Brain microvascular endothelial cell (primary cell): ENCODE data around the gene LIN28A.

Experiments
- DNase-seq: peaks from one replicate; pipeline ENCODE4 v3.0.0-alpha.2; 2020
- H3K27ac ChIP-seq: fragments of 250-450 bp; sonication (Bioruptor Pico); 2 replicates; pipeline ENCODE4 v1.5.1; 2020; ENCODE audit warnings: mild to moderate bottlenecking, moderate library complexity
- H3K27me3 ChIP-seq: fragments of 250-450 bp; sonication (Bioruptor Pico); replicated peaks from 2 replicates; pipeline ENCODE4 v1.5.1; 2020; ENCODE audit warnings: mild to moderate bottlenecking
- H3K36me3 ChIP-seq: fragments of 250-450 bp; sonication (Bioruptor Pico); replicated peaks from 2 replicates; pipeline ENCODE4 v1.5.1; 2020; ENCODE audit warnings: mild to moderate bottlenecking
- H3K4me3 ChIP-seq: 2 replicates; pipeline ENCODE4 v1.5.1; 2011; ENCODE audit warnings: low read depth, mild to moderate bottlenecking, control low read depth, low read length, moderate library complexity
- in situ Hi-C: cut with HindIII; loops from 2 replicates; pipeline ENCODE4 v1.10.0; 2017; ENCODE audit warnings: low sequenced_read_pairs, low pct_ligation_motif_present
- TF ChIP-seq, protein P1 (sequence below): IDR thresholded peaks from 2 replicates; pipeline ENCODE4 v1.5.1; 2011; ENCODE audit warnings: low read depth, mild to moderate bottlenecking, moderate library complexity, low read length, control low read depth, inconsistent platforms; ENCODE audit errors: missing control alignments

Gene LIN28A

GRCh38 chr1:26431979-26432695 is 21.5 kb downstream of the LIN28A start, which contains the start of gene DHDDS:
Gene DHDDS, plus strand, starts transcription at chr1:26432321. Its CDS starts 625 bp downstream, at chr1:26432946.
- in situ Hi-C loops, result no loop called here
- Histone ChIP-seq H3K27ac (peak within 1 kb of the TSS; percentile 69), H3K4me3 (peak within 1 kb of the TSS; percentile 96), H3K27me3 (no peaks in the 10 kb centered on the region), H3K36me3 (peaks cover 17% of the 10 kb centered on the region)
- TF ChIP-seq, protein P1, sequence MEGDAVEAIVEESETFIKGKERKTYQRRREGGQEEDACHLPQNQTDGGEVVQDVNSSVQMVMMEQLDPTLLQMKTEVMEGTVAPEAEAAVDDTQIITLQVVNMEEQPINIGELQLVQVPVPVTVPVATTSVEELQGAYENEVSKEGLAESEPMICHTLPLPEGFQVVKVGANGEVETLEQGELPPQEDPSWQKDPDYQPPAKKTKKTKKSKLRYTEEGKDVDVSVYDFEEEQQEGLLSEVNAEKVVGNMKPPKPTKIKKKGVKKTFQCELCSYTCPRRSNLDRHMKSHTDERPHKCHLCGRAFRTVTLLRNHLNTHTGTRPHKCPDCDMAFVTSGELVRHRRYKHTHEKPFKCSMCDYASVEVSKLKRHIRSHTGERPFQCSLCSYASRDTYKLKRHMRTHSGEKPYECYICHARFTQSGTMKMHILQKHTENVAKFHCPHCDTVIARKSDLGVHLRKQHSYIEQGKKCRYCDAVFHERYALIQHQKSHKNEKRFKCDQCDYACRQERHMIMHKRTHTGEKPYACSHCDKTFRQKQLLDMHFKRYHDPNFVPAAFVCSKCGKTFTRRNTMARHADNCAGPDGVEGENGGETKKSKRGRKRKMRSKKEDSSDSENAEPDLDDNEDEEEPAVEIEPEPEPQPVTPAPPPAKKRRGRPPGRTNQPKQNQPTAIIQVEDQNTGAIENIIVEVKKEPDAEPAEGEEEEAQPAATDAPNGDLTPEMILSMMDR, result no peak
- DNase-seq, result peak; percentile 96

- peaks cover 21% of the 10 kb centered on the region for H3K36me3 ChIP-seq
- TF ChIP-seq, protein P1, result no peak
- DNase-seq, result no peak
- H3K27me3 ChIP-seq, result no peaks in the 10 kb centered on the region
- H3K27ac ChIP-seq, result peak overlapping the region; percentile 69
- in situ Hi-C loops, result no loop called here
- peak overlapping the region; percentile 96 for H3K4me3 ChIP-seq
Measured at GRCh38 chr1:26432793-26433192, 22.2 kb downstream of the LIN28A start.

DNA sequence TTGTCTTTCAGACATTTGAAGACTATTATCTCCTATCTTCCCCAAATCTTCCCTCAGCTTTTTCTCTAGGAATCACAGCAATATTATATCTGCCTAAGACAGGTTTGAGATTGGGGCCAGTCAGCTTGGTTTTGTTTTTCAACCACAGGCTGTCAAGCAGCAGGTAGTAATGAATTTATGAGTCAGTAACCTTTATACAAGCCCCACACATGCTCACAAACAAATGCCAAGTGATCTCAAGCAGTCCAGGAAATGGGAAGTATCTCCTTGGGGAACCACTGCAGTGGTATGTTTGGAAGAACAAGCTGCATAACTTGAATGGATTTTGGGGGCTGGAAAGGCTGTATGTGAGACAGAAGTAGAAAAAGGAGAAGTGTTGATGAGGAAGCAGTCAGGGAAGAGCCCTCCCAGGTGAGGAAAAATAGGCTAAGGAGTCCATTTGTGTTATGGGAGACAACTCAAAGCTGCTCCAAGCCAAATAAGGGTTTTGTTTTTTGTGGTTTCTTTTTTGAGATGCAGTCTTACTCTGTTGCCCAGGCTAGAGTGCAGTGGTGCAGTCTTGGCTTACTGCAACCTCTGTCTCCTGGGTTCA is 23.6 kb downstream of the LIN28A start:
- TF ChIP-seq, protein P1, result no peak
- in situ Hi-C loops, result no loop called here

DNA sequence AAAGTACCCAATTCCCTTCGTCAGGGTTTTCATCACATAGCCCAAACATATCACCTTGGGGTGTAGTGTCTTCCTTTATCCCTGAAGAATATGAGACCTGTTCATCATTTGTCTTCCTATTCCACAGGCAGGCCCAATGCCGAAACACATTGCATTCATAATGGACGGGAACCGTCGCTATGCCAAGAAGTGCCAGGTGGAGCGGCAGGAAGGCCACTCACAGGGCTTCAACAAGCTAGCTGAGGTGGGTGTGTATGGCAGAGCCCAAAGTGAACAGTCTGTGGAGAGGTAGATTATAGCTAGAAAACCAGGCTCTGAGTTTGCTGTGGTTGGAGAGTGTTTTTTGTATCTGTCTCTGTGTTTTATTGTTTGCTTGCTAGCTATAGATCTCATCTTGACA is 27.4 kb downstream of the LIN28A start:
- no peak for DNase-seq
- Histone ChIP-seq H3K36me3 (peaks cover 65% of the 10 kb centered on the region), H3K27me3 (no peaks in the 10 kb centered on the region), H3K4me3 (no peak overlapping the region), H3K27ac (no peak overlapping the region)
- TF ChIP-seq, protein P1, result no peak
- in situ Hi-C loops, result no loop called here

More for the DNA sequence above, 23.6 kb downstream of the LIN28A start:
- Histone ChIP-seq H3K36me3 (peaks cover 36% of the 10 kb centered on the region), H3K27me3 (no peaks in the 10 kb centered on the region), H3K4me3 (no peak overlapping the region), H3K27ac (no peak overlapping the region)
- DNase-seq, result no peak

- no peak overlapping the region for H3K4me3 ChIP-seq
- H3K27ac ChIP-seq, result no peak overlapping the region
- TF ChIP-seq, protein P1, result no peak
- H3K27me3 ChIP-seq, result no peaks in the 10 kb centered on the region
- H3K36me3 ChIP-seq, result peaks cover 85% of the 10 kb centered on the region
- no peak for DNase-seq
- in situ Hi-C loops, result no loop called here
Measured at GRCh38 chr1:26440259-26440658, 29.6 kb downstream of the LIN28A start.
